HG02763 (cell line): Measurements from ENCODE around the gene PCDHB13.
"Not testable (repeated sequence)": the region's sequence is repeated elsewhere in the genome, so short reads cannot be mapped to it uniquely, and the experiment has no call there.

Source experiments
- ATAC-seq: cut with Tn5 transposase; IDR thresholded peaks from one replicate; pipeline ENCODE4 v1.9.1; 2021; ENCODE audit warnings: mild to moderate bottlenecking, moderate library complexity; ENCODE audit not compliant: unreplicated experiment

The PCDHB13 gene

GRCh38 chr5:141213656-141214339 lies at the start of gene PCDHB13:
Gene PCDHB13, plus strand, starts transcription at chr5:141213919. Its CDS starts 205 bp downstream, at chr5:141214124.
- ATAC-seq: not testable (repeated sequence)

DNA sequence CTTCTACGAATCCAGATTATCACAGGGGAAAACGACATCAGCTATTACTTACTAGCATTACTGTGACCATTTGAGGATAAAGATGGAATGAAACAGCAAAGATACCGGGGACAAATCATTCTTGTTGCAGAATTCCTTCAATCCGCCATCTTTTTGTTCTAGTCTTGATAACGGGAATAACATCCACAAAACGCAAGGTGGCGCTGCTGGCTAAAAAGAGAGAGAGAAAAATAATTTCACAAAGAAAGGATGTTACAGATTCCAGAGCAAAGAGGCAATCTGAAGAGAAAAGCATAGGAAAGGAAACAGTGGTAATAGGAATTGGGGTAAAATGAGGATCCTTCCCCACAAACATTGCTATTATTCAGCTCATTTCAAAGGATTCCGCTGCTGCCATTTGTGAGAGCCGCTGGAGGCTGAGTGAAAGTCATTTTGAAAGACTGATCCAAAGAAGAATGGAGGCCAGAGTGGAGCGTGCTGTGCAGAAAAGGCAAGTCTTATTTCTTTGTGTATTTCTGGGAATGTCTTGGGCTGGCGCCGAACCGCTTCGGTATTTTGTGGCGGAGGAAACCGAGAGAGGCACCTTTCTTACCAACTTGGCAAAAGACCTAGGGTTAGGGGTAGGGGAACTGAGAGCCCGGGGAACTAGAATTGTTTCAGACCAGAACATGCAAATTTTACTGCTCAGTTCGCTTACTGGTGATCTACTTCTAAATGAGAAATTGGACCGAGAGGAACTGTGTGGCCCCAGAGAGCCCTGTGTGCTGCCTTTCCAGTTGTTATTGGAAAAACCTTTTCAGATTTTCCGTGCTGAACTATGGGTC lies 41.1 kb upstream of the PCDHB13 start, which contains the start of gene PCDHB7:
PCDHB7 (plus strand) TSS at position 264 of the 824 bp plus-strand sequence; CDS start at position 456, 192 bp downstream.
- no peak for ATAC-seq

DNA sequence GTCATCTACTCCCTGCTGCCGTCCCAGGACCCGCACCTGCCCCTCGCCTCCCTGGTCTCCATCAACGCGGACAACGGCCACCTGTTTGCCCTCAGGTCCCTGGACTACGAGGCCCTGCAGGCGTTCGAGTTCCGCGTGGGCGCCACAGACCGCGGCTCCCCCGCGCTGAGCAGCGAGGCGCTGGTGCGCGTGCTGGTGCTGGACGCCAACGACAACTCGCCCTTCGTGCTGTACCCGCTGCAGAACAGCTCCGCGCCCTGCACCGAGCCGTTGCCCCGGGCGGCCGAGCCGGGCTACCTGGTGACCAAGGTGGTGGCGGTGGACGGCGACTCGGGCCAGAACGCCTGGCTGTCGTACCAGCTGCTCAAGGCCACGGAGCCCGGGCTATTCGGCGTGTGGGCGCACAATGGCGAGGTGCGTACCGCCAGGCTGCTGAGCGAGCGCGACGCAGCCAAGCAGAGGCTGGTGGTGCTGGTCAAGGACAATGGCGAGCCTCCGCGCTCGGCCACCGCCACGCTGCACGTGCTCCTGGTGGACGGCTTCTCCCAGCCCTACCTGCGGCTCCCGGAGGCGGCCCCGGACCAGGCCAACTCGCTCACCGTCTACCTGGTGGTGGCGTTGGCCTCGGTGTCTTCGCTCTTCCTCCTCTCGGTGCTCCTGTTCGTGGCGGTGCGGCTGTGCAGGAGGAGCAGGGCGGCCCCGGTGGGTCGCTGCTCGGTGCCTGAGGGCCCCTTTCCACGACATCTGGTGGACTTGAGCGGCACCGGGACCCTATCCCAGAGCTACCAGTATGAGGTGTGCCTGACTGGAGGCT lies 39.2 kb upstream of the PCDHB13 start:
- not testable (repeated sequence) for ATAC-seq

- ATAC-seq: no peak
Observed at GRCh38 chr5:141175933-141176332, 37.8 kb upstream of the PCDHB13 start.

GRCh38 chr5:141177577-141178191 lies 36.0 kb upstream of the PCDHB13 start, which contains the start of gene PCDHB8:
Gene PCDHB8, plus strand, starts transcription at chr5:141177790. Its CDS starts 245 bp downstream, at chr5:141178035.
- not testable (repeated sequence) for ATAC-seq

GRCh38 chr5:141179371-141179770 lies 34.3 kb upstream of the PCDHB13 start:
- ATAC-seq: not testable (repeated sequence)

- not testable (repeated sequence) for ATAC-seq
Observed at GRCh38 chr5:141179876-141180275, 33.8 kb upstream of the PCDHB13 start.

DNA sequence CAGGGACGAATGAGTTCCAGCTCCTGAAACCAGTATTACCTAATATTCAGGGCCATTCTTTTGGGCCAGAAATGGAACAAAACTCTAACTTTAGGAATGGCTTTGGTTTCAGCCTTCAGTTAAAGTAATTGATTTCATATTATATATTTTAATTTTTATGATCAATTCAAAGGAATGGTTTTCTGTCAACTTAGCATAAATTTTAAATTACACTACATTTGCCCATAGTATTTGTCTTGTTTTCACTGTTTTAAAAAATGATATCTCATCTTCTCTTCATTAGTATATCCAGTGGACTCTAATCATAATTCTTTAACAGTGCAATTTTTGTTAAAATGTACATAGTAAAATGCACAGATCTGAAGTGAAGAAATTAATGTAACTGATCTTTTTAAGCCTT lies 33.4 kb upstream of the PCDHB13 start:
- ATAC-seq: no peak

DNA sequence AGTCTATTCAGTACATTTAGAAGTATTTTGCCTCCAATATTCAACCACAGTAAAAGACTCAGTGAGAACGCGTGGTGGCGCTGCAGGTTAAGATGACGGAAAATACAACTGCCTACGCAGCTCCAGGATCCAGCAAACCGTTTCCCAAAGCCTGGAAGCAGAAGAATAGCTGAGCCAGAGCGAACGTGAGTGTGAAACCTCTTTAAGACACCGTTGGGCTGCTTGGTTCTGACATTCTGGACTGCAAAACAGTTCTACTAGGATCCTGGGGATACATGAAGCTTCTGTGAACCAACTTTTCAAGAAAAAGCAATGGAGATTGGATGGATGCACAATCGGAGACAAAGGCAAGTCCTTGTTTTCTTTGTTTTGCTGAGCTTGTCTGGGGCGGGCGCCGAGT lies 31.5 kb upstream of the PCDHB13 start, which contains the start of gene PCDHB16:
PCDHB16 (plus strand) TSS at position 140 of the 400 bp plus-strand sequence; CDS start at position 313, 173 bp downstream.
- ATAC-seq: no peak

DNA sequence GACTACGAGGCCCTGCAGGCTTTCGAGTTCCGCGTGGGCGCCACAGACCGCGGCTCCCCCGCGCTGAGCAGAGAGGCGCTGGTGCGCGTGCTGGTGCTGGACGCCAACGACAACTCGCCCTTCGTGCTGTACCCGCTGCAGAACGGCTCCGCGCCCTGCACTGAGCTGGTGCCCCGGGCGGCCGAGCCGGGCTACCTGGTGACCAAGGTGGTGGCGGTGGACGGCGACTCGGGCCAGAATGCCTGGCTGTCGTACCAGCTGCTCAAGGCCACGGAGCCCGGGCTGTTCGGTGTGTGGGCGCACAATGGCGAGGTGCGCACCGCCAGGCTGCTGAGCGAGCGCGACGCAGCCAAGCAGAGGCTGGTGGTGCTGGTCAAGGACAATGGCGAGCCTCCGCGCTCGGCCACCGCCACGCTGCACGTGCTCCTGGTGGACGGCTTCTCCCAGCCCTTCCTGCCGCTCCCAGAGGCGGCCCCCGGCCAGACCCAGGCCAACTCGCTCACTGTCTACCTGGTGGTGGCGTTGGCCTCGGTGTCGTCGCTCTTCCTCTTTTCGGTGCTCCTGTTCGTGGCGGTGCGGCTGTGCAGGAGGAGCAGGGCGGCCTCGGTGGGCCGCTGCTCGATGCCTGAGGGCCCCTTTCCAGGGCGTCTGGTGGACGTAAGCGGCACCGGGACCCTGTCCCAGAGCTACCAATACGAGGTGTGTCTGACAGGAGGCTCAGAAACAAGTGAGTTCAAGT lies 29.4 kb upstream of the PCDHB13 start:
- ATAC-seq: not testable (repeated sequence)

DNA sequence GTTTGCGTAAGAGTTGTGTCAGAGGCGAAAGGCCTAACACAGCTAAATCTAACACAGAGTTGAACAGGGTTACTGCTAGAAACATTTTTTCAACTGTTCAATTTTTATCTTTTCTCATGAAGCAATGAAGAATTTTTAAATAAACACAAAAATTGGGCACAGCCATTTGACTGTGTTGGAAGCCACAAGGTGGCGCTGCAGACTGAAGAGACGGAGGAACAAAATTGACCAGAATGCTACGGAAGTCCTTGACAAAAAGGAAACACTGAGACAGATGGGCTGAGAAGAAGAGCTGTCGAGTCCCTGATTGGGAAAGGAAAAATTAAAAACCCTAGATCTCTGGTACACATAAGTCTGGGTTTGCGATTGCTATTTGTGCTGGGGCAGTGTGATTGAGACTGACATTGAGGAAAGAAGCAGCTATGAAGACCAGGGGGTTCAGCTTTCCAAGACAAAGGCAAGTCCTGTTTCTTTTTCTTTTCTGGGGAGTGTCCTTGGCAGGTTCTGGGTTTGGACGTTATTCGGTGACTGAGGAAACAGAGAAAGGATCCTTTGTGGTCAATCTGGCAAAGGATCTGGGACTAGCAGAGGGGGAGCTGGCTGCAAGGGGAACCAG lies 26.7 kb upstream of the PCDHB13 start, which contains the start of gene PCDHB9:
PCDHB9 (plus strand) TSS at position 265 of the 616 bp plus-strand sequence; CDS start at position 423, 158 bp downstream.
- no peak for ATAC-seq

DNA sequence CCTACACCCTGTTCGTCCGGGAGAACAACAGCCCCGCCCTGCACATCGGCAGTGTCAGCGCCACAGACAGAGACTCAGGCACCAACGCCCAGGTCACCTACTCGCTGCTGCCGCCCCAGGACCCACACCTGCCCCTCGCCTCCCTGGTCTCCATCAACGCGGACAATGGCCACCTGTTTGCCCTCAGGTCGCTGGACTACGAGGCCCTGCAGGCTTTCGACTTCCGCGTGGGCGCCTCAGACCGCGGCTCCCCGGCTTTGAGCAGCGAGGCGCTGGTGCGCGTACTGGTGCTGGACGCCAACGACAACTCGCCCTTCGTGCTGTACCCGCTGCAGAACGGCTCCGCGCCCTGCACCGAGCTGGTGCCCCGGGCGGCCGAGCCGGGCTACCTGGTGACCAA lies 25.0 kb upstream of the PCDHB13 start:
- ATAC-seq: not testable (repeated sequence)

DNA sequence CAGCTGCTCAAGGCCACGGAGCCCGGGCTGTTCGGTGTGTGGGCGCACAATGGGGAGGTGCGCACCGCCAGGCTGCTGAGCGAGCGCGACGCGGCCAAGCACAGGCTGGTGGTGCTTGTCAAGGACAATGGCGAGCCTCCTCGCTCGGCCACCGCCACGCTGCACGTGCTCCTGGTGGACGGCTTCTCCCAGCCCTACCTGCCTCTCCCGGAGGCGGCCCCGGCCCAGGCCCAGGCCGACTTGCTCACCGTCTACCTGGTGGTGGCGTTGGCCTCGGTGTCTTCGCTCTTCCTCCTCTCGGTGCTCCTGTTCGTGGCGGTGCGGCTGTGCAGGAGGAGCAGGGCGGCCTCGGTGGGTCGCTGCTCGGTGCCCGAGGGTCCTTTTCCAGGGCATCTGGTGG lies 24.6 kb upstream of the PCDHB13 start:
- not testable (repeated sequence) for ATAC-seq

DNA sequence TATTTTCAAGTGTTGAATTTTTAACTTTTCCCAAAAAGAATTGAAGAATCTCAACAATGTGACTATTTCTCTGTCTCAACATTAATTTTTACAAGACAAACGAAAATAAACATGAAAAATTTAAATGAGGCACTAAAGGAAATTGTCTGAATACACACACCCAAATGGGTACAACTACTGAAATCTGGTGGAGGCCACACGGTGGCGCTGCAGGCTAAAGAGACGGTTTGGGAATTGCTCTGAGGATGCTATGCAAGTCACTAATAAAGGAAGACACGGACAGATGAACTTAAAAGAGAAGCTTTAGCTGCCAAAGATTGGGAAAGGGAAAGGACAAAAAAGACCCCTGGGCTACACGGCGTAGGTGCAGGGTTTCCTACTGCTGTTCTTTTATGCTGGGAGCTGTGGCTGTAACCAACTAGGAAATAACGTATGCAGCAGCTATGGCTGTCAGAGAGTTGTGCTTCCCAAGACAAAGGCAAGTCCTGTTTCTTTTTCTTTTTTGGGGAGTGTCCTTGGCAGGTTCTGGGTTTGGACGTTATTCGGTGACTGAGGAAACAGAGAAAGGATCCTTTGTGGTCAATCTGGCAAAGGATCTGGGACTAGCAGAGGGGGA lies 21.5 kb upstream of the PCDHB13 start, which contains the start of gene PCDHB10:
PCDHB10 (plus strand) TSS at position 244 of the 616 bp plus-strand sequence; CDS start at position 444, 200 bp downstream.
- no peak for ATAC-seq

GRCh38 chr5:141194332-141194731 lies 19.4 kb upstream of the PCDHB13 start:
- not testable (repeated sequence) for ATAC-seq

DNA sequence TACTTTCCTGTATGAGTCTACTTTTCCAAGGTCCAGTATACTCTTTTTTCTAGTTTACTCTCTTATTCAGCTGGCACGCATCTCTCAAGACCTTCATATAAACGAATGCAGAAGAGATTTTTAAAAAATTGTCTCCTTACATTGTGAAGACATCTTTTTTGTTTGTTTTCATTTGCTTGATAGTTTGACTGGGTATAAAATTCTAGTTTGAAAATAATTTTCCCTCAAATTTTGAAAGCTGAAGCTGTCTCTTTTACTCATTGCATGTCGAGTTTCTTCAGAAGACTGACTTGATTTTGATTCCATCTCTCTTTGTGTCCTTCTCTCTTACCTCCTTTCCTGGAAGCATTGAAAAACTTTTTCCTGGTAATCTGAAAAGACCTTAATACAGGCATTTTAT lies 17.4 kb upstream of the PCDHB13 start:
- ATAC-seq: no peak

- ATAC-seq: no peak
Observed at GRCh38 chr5:141199359-141200235, 14.1 kb upstream of the PCDHB13 start, which contains the start of gene PCDHB11. Gene PCDHB11, plus strand, starts transcription at chr5:141199627. Its CDS starts 148 bp downstream, at chr5:141199775.
